ENCODE data around the gene ANKS6.

Gene ANKS6

DNA sequence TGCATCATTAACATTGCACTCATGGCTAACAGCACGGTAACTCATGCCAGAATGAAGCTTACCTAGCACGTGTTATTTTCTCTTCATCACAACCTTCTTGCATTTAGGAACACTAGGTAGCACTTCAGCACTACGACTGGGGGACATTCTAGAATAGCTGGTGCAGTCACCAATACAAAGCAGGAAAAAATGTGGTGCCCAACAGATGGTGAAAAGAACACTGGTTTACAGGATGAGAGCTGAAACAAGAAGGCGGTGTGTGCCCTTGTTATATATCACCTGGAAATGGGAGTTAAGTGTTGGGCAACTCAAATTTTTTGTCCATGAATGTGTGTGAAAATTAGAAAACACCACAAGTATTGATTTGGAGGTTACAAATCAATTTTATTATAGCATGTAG lies 41.2 kb upstream of the ANKS6 start:
- TF ChIP-seq CTCF (IDR thresholded peaks at IDR 0.05; ENCODE audit: low read depth, low read length), result no peak
- no peak overlapping the region for H3K4me3 ChIP-seq (ENCODE audit: low read depth, low read length)
- DNase-seq (ENCODE audit: low read depth, low spot score), result no peak
- in situ Hi-C loops (cut with HindIII; ENCODE audit: low sequenced_read_pairs), result no loop called here

GRCh38 chr9:98836206-98836605 lies 39.9 kb upstream of the ANKS6 start:
- H3K4me3 ChIP-seq (ENCODE audit: low read depth, low read length), result no peak overlapping the region
- TF ChIP-seq CTCF (IDR thresholded peaks at IDR 0.05; ENCODE audit: low read depth, low read length), result no peak
- DNase-seq (ENCODE audit: low read depth, low spot score), result no peak
- in situ Hi-C loops (cut with HindIII; ENCODE audit: low sequenced_read_pairs), result no loop called here

GRCh38 chr9:98834386-98834785 lies 38.0 kb upstream of the ANKS6 start:
- in situ Hi-C loops (cut with HindIII; ENCODE audit: low sequenced_read_pairs), result no loop called here
- H3K4me3 ChIP-seq (ENCODE audit: low read depth, low read length), result no peak overlapping the region
- no peak for DNase-seq (ENCODE audit: low read depth, low spot score)
- no peak for TF ChIP-seq CTCF (IDR thresholded peaks at IDR 0.05; ENCODE audit: low read depth, low read length)

GRCh38 chr9:98833090-98833956 lies 37.0 kb upstream of the ANKS6 start:
- DNase-seq (ENCODE audit: low read depth, low spot score), result no peak
- TF ChIP-seq CTCF (IDR thresholded peaks at IDR 0.05; ENCODE audit: low read depth, low read length), result no peak
- in situ Hi-C loops (cut with HindIII; ENCODE audit: low sequenced_read_pairs), result no loop called here
- no peak overlapping the region for H3K4me3 ChIP-seq (ENCODE audit: low read depth, low read length)

- no peak for TF ChIP-seq CTCF (IDR thresholded peaks at IDR 0.05; ENCODE audit: low read depth, low read length)
- H3K4me3 ChIP-seq (ENCODE audit: low read depth, low read length), result no peak overlapping the region
- in situ Hi-C loops (cut with HindIII; ENCODE audit: low sequenced_read_pairs), result no loop called here
- DNase-seq (ENCODE audit: low read depth, low spot score), result no peak
These were observed 36.4 kb upstream of the ANKS6 start for GRCh38 chr9:98832768-98833089.

GRCh38 chr9:98831696-98832095 lies 35.3 kb upstream of the ANKS6 start:
- no peak overlapping the region for H3K4me3 ChIP-seq (ENCODE audit: low read depth, low read length)
- in situ Hi-C loops (cut with HindIII; ENCODE audit: low sequenced_read_pairs), result no loop called here

More at GRCh38 chr9:98831696-98832095, 35.3 kb upstream of the ANKS6 start:
- no peak for DNase-seq (ENCODE audit: low read depth, low spot score)
- TF ChIP-seq CTCF (IDR thresholded peaks at IDR 0.05; ENCODE audit: low read depth, low read length), result no peak
